Measurements from ENCODE around the gene TEX14.

DNA sequence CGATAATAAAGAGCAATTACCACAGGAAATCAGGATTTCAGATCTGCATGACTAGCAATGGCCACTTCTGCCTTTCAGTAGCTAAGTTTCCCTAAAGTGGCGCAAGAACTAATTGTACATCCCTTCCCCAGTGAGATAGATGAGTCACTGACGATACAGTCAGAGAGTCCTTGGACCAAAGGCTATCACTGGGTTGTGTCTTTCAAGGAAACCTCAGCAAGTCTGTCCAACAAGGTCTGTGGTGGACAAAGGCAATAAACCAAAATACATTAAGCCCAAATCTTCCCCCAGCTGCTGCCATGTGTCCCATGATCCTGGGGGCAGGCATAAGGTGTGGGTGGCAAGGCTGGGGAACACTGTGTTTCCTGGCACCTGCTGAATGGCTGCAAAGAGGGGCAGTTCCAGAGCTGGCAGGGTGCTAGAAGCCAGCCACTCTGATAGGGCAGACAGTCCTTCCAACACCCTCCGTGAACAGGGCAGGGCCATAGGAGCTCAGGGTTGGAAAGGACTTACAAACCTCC, 156.9 kb downstream of the TEX14 start:
- no peak for TF ChIP-seq EP300 (IDR thresholded peaks at IDR 0.05)
- TF ChIP-seq POLR2A (IDR thresholded peaks at IDR 0.05): no peak
- TF ChIP-seq, protein P1, sequence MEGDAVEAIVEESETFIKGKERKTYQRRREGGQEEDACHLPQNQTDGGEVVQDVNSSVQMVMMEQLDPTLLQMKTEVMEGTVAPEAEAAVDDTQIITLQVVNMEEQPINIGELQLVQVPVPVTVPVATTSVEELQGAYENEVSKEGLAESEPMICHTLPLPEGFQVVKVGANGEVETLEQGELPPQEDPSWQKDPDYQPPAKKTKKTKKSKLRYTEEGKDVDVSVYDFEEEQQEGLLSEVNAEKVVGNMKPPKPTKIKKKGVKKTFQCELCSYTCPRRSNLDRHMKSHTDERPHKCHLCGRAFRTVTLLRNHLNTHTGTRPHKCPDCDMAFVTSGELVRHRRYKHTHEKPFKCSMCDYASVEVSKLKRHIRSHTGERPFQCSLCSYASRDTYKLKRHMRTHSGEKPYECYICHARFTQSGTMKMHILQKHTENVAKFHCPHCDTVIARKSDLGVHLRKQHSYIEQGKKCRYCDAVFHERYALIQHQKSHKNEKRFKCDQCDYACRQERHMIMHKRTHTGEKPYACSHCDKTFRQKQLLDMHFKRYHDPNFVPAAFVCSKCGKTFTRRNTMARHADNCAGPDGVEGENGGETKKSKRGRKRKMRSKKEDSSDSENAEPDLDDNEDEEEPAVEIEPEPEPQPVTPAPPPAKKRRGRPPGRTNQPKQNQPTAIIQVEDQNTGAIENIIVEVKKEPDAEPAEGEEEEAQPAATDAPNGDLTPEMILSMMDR (IDR thresholded peaks at IDR 0.05): no peak
- no peak for TF ChIP-seq POLR2AphosphoS5 (IDR thresholded peaks at IDR 0.05)
